ENCODE measurements around the gene COMMD2.
A peak's percentile ranks its signal among the peaks of the same experiment; 100 is the strongest.

- TF ChIP-seq CTCF (IDR thresholded peaks at IDR 0.05) (peak; percentile 71), SIN3A (IDR thresholded peaks at IDR 0.05; ENCODE audit: borderline replicate concordance, low read depth, low read length) (no peak), MEF2A (IDR thresholded peaks at IDR 0.05; ENCODE audit: borderline replicate concordance, low read depth) (no peak), RAD21 (IDR thresholded peaks at IDR 0.05; ENCODE audit: low read length) (peak; percentile 72), FOXJ3 (CRISPR knock-in tag; IDR thresholded peaks at IDR 0.05) (no peak), EP300 (IDR thresholded peaks at IDR 0.05; ENCODE audit: borderline replicate concordance in 1 of 2, low read depth in 1 of 2, low read length in 1 of 2) (no peak), RFX5 (IDR thresholded peaks at IDR 0.05; ENCODE audit: low read length) (no peak), POLR2AphosphoS5 (IDR thresholded peaks at IDR 0.05; ENCODE audit: low read depth, low read length) (no peak), GABPA (IDR thresholded peaks at IDR 0.05; ENCODE audit: low read depth) (no peak), FOSL2 (IDR thresholded peaks at IDR 0.05; ENCODE audit: borderline replicate concordance, low read depth) (no peak)
Measured at GRCh38 chr3:149765762-149766334, 13.6 kb upstream of the COMMD2 start.

Data from SK-N-SH (cell line).